Keratinocyte (primary cell): Measurements from ENCODE around the gene LTBR.

Experiments
- EZH2 ChIP-seq: IDR thresholded peaks from one replicate; pipeline ENCODE4 v1.6.1; 2012; ENCODE audit warnings: inconsistent platforms, mild to moderate bottlenecking, low read length, moderate library complexity
- TF ChIP-seq, protein P1 (sequence below), 3 experiments: IDR thresholded peaks in 1 of 3; conservative IDR thresholded peaks in 1 of 3; optimal IDR thresholded peaks in 1 of 3; 2 replicates in 2 of 3; 3 replicates in 1 of 3; pipeline versions ENCODE3 to v1.5.1; 2011; ENCODE audit warnings: low read length in 3 of 3, mild to moderate bottlenecking in 3 of 3, moderate library complexity in 2 of 3, control low read depth in 1 of 3, inconsistent platforms in 1 of 3; ENCODE audit not compliant: insufficient read depth in 2 of 3; ENCODE audit errors: extremely low read depth in 1 of 3

DNA sequence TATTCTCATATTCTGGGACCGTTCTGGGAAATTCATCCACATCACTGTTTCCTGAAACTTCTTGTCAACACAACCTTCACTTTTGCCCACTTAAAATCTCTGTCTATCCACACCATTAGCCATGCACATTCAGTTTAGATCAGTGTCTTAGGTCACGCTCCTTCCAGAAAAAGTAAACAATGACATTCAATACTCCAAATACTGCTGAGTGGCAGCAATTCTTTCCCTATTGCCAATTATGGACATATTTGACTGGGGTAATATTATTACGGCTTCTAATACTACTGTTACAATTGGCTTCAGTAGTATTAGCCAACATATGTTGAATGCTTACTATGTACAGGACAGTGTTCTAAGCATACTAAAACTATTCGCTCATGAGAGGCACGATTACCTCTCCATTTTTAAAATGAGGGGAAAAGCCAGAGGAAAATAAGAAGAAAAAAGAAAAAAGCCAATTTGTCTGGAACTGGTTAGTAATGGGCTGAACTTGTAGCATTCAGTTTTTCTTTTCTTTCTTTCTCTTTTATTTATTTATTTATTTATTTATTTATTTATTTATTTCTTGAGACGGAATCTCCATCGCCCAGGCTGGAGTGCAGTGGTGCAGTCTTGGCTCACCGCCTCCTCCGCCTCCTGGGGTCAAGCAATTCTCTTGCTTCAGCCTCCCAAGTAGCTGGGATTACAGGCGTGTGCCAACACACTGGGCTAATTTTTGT lies 23.4 kb downstream of the LTBR start:
- TF ChIP-seq, protein P1, sequence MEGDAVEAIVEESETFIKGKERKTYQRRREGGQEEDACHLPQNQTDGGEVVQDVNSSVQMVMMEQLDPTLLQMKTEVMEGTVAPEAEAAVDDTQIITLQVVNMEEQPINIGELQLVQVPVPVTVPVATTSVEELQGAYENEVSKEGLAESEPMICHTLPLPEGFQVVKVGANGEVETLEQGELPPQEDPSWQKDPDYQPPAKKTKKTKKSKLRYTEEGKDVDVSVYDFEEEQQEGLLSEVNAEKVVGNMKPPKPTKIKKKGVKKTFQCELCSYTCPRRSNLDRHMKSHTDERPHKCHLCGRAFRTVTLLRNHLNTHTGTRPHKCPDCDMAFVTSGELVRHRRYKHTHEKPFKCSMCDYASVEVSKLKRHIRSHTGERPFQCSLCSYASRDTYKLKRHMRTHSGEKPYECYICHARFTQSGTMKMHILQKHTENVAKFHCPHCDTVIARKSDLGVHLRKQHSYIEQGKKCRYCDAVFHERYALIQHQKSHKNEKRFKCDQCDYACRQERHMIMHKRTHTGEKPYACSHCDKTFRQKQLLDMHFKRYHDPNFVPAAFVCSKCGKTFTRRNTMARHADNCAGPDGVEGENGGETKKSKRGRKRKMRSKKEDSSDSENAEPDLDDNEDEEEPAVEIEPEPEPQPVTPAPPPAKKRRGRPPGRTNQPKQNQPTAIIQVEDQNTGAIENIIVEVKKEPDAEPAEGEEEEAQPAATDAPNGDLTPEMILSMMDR (optimal IDR thresholded peaks at IDR 0.05 in 1 of 3, IDR thresholded peaks at IDR 0.05 in 1 of 3, conservative IDR thresholded peaks at IDR 0.05 in 1 of 3; ENCODE audit: extremely low read depth in 1 of 3, insufficient read depth in 2 of 3, low read length in 3 of 3) = no peak
- no peak for TF ChIP-seq EZH2
